K562 (cell line): Measurements from ENCODE around the gene SNRNP70. TPM values are rescaled to one million over a fixed set of nuclear protein-coding genes. Genes with fewer than 3 reads are reported as not detected.

Source experiments
- BCLAF1 ChIP-seq, 2 experiments: fragments of 450-650 bp in 1 of 2; IDR thresholded peaks; 2 replicates each; pipeline ENCODE4 v1.6.1; 2011 to 2017; ENCODE audit warnings: low read depth in 2 of 2, antibody characterized with exemption in 1 of 2, borderline replicate concordance in 1 of 2, low read length in 1 of 2, mild to moderate bottlenecking in 1 of 2, mixed read lengths in 1 of 2; ENCODE audit not compliant: control insufficient read depth in 1 of 2
- GTF3C2 ChIP-seq: IDR thresholded peaks from 3 replicates; pipeline ENCODE4 v1.6.1; 2011; ENCODE audit warnings: borderline replicate concordance, mild to moderate bottlenecking, moderate library complexity; ENCODE audit not compliant: insufficient read length; ENCODE audit errors: extremely low read depth
- HMG20A ChIP-seq: fragments of 450-650 bp; formaldehyde crosslinking; conservative IDR thresholded peaks from 2 replicates; pipeline ENCODE4 v1.4.0; 2020; ENCODE audit warnings: mild to moderate bottlenecking, mixed read lengths
- HOXB6 ChIP-seq: fragments of 250-450 bp; sonication (Bioruptor Pico); IDR thresholded peaks from 2 replicates; pipeline ENCODE4 v1.5.1; 2022; ENCODE audit warnings: mild to moderate bottlenecking, borderline replicate concordance
- KLF1 ChIP-seq: fragments of 450-650 bp; IDR thresholded peaks from 2 replicates; pipeline ENCODE4 v1.6.1; 2016; ENCODE audit warnings: missing genetic modification characterization, missing compliant biosample characterization
- MBD2 ChIP-seq: sonication (generic); IDR thresholded peaks from 2 replicates; pipeline ENCODE4 v1.6.1; 2016; ENCODE audit warnings: low read depth, borderline replicate concordance
- MLLT1 ChIP-seq, 2 experiments: fragments of 450-650 bp; IDR thresholded peaks; 2 replicates each; pipeline ENCODE4 v1.6.1; 2016
- NFXL1 ChIP-seq: fragments of 450-650 bp; formaldehyde crosslinking; IDR thresholded peaks from 2 replicates; pipeline ENCODE4 v1.4.0; 2021; ENCODE audit warnings: mild to moderate bottlenecking
- RFX5 ChIP-seq: IDR thresholded peaks from 2 replicates; pipeline ENCODE4 v1.6.1; 2011; ENCODE audit warnings: low read depth, mild to moderate bottlenecking, improper control_type of control experiment, low read length
- RFX7 ChIP-seq: fragments of 250-450 bp; sonication (Bioruptor Pico); IDR thresholded peaks from 2 replicates; pipeline ENCODE4 v1.5.1; 2021; ENCODE audit warnings: mild to moderate bottlenecking
- SETDB1 ChIP-seq: IDR thresholded peaks from one replicate; pipeline ENCODE4 v1.6.1; 2012; ENCODE audit warnings: low read length, control low read depth, inconsistent platforms
- SIN3B ChIP-seq: fragments of 450-650 bp; IDR thresholded peaks from 2 replicates; pipeline ENCODE4 v1.6.1; 2017; ENCODE audit warnings: low read depth, mild to moderate bottlenecking, moderate library complexity
- SRSF3 ChIP-seq: fragments of 200-400 bp; formaldehyde crosslinking; IDR thresholded peaks from 2 replicates; pipeline ENCODE4 v1.6.1; 2016; ENCODE audit warnings: mild to moderate bottlenecking, low read length, moderate library complexity; ENCODE audit not compliant: insufficient read depth
- ZBTB9 ChIP-seq: fragments of 450-650 bp; formaldehyde crosslinking; IDR thresholded peaks from 2 replicates; pipeline ENCODE4 v1.4.0; 2020; ENCODE audit warnings: mild to moderate bottlenecking, moderate library complexity
- ZFX ChIP-seq: sonication (generic); formaldehyde crosslinking; IDR thresholded peaks from 2 replicates; pipeline ENCODE4 v1.8.0; 2022; ENCODE audit warnings: mild to moderate bottlenecking, missing genetic modification reagents, moderate library complexity
- ZNF507 ChIP-seq: conservative IDR thresholded peaks from 2 replicates; pipeline ENCODE4 v1.6.1; 2017; ENCODE audit warnings: missing genetic modification characterization, missing compliant biosample characterization
- ZNF57 ChIP-seq: fragments of 450-650 bp; formaldehyde crosslinking; IDR thresholded peaks from 2 replicates; pipeline ENCODE4 v1.4.0; 2020; ENCODE audit warnings: mild to moderate bottlenecking, moderate library complexity
- ZNF76 ChIP-seq: fragments of 250-450 bp; sonication (Bioruptor Pico); IDR thresholded peaks from 2 replicates; pipeline ENCODE4 v1.4.0; 2020; ENCODE audit warnings: mild to moderate bottlenecking, moderate library complexity, borderline replicate concordance
- ZNF77 ChIP-seq: fragments of 250-450 bp; sonication (Bioruptor Pico); IDR thresholded peaks from 2 replicates; pipeline ENCODE4 v1.5.0; 2020
- polyA plus RNA-seq, 8 experiments: library from polyadenylated mRNA; depleted of rRNA in 4 of 8; stranded (reverse) in 5 of 8; unstranded in 3 of 8; fragments of >200 nt; fragmentation: Nextera tagmentation in 2 of 8; fragmentation: Illumina TruSeq in 1 of 8; extraction: Ambion mirVana in 2 of 8; extraction: Trizol in 1 of 8; gene quantifications; 2 replicates each; pipeline versions ENCODE4 v1.2.1 to v1.2.3, GENCODE V29; 2011 to 2014; ENCODE audit warnings: inconsistent platforms in 1 of 8, missing spikeins in 1 of 8
- total RNA-seq, 7 experiments: library from RNA; depleted of rRNA in 6 of 7; stranded (reverse); fragments of >200 nt in 6 of 7; fragmentation: Illumina TruSeq in 2 of 7; extraction: Trizol in 2 of 7; gene quantifications; 2 replicates each; pipeline versions ENCODE4 v1.2.1 to v1.2.3, GENCODE V29; 2011 to 2021; ENCODE audit warnings: low replicate concordance in 1 of 7

SNRNP70 gene
- total and polyA plus RNA-seq, 9 of the 15 experiments (the other 6 are each of a cell fraction or from before 2014, with no cell fraction given) = 2.8 to 496 (median 136) TPM

- TF ChIP-seq BCLAF1 (IDR thresholded peaks at IDR 0.05; ENCODE audit: borderline replicate concordance in 1 of 2, control insufficient read depth in 1 of 2, low read depth in 2 of 2, low read length in 1 of 2) (no peak), GTF3C2 (no peak), KLF1 (no peak), RFX7 (CRISPR knock-in tag) (no peak), HOXB6 (CRISPR knock-in tag) (no peak), SETDB1 (no peak), SIN3B (peak; percentile 24; the same call in 1 of the 2 replicates), ZNF76 (CRISPR knock-in tag) (0 out of 2 replicates have a peak, but pooled peaks have one; percentile 26), ZNF77 (CRISPR knock-in tag) (no peak), RFX5 (no peak), ZNF57 (CRISPR knock-in tag) (no peak), MBD2 (peak; percentile 44; the same call in 1 of the 2 replicates), HMG20A (no peak), ZBTB9 (0 out of 2 replicates have a peak, but pooled peaks have one; percentile 73), ZFX (peak; percentile 76), ZNF507 (no peak), MLLT1 (IDR thresholded peaks at IDR 0.05) (peak; percentile 50 to 73), NFXL1 (CRISPR knock-in tag) (no peak), SRSF3 (no peak)
Observed at GRCh38 chr19:49157445-49158224, 72.4 kb downstream of the SNRNP70 start, which contains the start of gene TRPM4 (continued).
